ENCODE data around the gene ZMAT5. TPM values are rescaled to one million over a fixed set of nuclear protein-coding genes. Genes with fewer than 3 reads are reported as not detected.

Gene ZMAT5
- total and polyA plus RNA-seq, 9 of the 15 experiments (the other 6 are each of a cell fraction or from before 2014, with no cell fraction given) = 2.0 to 25.2 (median 11.9) TPM

DNA sequence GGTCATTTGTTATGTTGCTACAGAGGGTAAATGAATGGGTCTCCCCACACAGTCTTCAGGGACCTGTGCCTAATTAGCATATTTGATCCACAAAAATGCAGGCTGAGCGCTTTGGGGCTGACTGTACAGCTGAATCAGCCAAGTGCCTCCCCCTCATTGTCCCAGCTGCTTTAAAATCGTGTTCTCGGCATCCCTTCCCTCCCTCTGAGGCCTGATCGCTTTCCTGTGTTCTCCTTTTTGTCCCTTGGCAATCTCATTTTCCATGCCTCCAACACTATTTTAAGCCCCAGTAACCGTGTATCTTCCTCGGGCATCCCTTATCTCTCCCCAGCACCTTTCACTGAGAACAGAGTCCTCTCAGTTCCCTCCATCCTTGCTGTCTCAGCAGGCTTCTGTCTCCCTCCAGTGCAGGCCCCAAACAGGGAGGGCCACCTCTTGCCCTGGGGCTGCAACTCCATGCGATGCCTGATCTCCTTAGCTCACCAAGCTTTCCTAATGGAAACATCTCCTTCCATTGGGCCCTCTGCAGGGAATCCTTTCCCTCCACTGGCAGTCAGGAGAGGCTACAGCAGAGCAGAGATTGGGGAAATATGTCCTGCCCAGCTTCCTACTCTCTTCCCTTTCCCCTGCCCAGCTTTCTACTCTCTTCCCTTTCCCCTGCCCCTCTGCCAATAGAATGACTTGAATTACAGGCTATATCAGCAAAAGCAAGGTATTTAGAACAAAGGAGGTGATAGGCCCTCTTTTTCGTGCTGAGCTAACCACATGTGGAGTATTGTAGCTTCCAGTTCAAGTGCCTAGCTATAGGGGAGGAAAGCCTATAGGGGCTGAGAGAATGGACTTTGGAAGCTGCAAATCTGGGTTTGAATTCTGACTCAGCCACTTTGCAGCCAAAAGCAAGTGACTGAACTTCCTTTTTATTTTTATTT lies 14.2 kb upstream of the ZMAT5 start (continued):
- TF ChIP-seq ZNF584 (CRISPR knock-in tag; IDR thresholded peaks at IDR 0.05; ENCODE audit: low read depth) (0 out of 2 replicates have a peak, but pooled peaks have one; percentile 57), TRIM24 (IDR thresholded peaks at IDR 0.05) (peak; percentile 89 to 92), HDAC2 (IDR thresholded peaks at IDR 0.05) (peak; percentile 97), POLR3A (IDR thresholded peaks at IDR 0.05; ENCODE audit: borderline replicate concordance, extremely low read depth, insufficient read depth, insufficient read length) (no peak), ZNF311 (CRISPR knock-in tag; IDR thresholded peaks at IDR 0.05) (no peak), ZBTB7A (IDR thresholded peaks at IDR 0.05; ENCODE audit: borderline replicate concordance, control insufficient read depth, low read depth, low read length) (no peak), TEAD4 (IDR thresholded peaks at IDR 0.05; ENCODE audit: low read length) (peak; percentile 95), TEAD4 (CRISPR knock-in tag; IDR thresholded peaks at IDR 0.05; ENCODE audit: borderline replicate concordance) (no peak), ILF3 (IDR thresholded peaks at IDR 0.05; ENCODE audit: borderline replicate concordance) (no peak), ZBTB17 (CRISPR knock-in tag; IDR thresholded peaks at IDR 0.05) (peak; percentile 94), LEF1 (IDR thresholded peaks at IDR 0.05) (peak; percentile 89), CCNT2 (IDR thresholded peaks at IDR 0.05; ENCODE audit: borderline replicate concordance, extremely low read depth, insufficient read length, low read depth, low read length) (peak; percentile 69), CHD1 (IDR thresholded peaks at IDR 0.05; ENCODE audit: low read length) (no peak), ZC3H4 (CRISPR knock-in tag; IDR thresholded peaks at IDR 0.05; ENCODE audit: borderline replicate concordance) (no peak), ZNF384 (IDR thresholded peaks at IDR 0.05; ENCODE audit: low read depth, low read length) (no peak), L3MBTL2 (IDR thresholded peaks at IDR 0.05) (peak; percentile 52; the same call in 1 of the 2 replicates), HNRNPL (IDR thresholded peaks at IDR 0.05; ENCODE audit: low read depth, low read length) (no peak), TGIF2 (CRISPR knock-in tag; IDR thresholded peaks at IDR 0.05) (no peak), KLF1 (tag; IDR thresholded peaks at IDR 0.05) (no peak), ZNF140 (CRISPR knock-in tag; IDR thresholded peaks at IDR 0.05) (no peak), CTBP1 (IDR thresholded peaks at IDR 0.05; ENCODE audit: borderline replicate concordance) (peak; percentile 100)
- TF ChIP-seq, protein P1, sequence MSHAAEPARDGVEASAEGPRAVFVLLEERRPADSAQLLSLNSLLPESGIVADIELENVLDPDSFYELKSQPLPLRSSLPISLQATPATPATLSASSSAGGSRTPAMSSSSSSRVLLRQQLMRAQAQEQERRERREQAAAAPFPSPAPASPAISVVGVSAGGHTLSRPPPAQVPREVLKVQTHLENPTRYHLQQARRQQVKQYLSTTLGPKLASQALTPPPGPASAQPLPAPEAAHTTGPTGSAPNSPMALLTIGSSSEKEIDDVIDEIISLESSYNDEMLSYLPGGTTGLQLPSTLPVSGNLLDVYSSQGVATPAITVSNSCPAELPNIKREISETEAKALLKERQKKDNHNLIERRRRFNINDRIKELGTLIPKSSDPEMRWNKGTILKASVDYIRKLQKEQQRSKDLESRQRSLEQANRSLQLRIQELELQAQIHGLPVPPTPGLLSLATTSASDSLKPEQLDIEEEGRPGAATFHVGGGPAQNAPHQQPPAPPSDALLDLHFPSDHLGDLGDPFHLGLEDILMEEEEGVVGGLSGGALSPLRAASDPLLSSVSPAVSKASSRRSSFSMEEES (CRISPR knock-in tag; IDR thresholded peaks at IDR 0.05) = no peak
- TF ChIP-seq, protein P2, sequence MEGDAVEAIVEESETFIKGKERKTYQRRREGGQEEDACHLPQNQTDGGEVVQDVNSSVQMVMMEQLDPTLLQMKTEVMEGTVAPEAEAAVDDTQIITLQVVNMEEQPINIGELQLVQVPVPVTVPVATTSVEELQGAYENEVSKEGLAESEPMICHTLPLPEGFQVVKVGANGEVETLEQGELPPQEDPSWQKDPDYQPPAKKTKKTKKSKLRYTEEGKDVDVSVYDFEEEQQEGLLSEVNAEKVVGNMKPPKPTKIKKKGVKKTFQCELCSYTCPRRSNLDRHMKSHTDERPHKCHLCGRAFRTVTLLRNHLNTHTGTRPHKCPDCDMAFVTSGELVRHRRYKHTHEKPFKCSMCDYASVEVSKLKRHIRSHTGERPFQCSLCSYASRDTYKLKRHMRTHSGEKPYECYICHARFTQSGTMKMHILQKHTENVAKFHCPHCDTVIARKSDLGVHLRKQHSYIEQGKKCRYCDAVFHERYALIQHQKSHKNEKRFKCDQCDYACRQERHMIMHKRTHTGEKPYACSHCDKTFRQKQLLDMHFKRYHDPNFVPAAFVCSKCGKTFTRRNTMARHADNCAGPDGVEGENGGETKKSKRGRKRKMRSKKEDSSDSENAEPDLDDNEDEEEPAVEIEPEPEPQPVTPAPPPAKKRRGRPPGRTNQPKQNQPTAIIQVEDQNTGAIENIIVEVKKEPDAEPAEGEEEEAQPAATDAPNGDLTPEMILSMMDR (IDR thresholded peaks at IDR 0.05 in 2 of 3, conservative IDR thresholded peaks at IDR 0.05 in 1 of 3; ENCODE audit: insufficient read depth in 2 of 3, low read depth in 1 of 3, low read length in 3 of 3) = 0 out of 6 replicates have a peak, but pooled peaks of 1 of the 3 experiments have one; percentile 8
- TF ChIP-seq, protein P3, sequence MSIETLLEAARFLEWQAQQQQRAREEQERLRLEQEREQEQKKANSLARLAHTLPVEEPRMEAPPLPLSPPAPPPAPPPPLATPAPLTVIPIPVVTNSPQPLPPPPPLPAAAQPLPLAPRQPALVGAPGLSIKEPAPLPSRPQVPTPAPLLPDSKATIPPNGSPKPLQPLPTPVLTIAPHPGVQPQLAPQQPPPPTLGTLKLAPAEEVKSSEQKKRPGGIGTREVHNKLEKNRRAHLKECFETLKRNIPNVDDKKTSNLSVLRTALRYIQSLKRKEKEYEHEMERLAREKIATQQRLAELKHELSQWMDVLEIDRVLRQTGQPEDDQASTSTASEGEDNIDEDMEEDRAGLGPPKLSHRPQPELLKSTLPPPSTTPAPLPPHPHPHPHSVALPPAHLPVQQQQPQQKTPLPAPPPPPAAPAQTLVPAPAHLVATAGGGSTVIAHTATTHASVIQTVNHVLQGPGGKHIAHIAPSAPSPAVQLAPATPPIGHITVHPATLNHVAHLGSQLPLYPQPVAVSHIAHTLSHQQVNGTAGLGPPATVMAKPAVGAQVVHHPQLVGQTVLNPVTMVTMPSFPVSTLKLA (conservative IDR thresholded peaks at IDR 0.05) = peak in 1 of 2 experiments; percentile 56; a peak in 1 of 4 replicates
